ENCODE data around the gene SARM1.
"Not testable (repeated sequence)": the region's sequence is repeated elsewhere in the genome, so short reads cannot be mapped to it uniquely, and the experiment has no call there.

The SARM1 gene

GRCh38 chr17:28397275-28397674 lies 25.8 kb downstream of the SARM1 start:
- no peak for DNase-seq

- no peak for DNase-seq
These were observed 26.3 kb downstream of the SARM1 start for GRCh38 chr17:28397687-28398279.

- DNase-seq, result no peak
These were observed 26.9 kb downstream of the SARM1 start for GRCh38 chr17:28398280-28398981.

- DNase-seq, result no peak
These were observed 28.3 kb downstream of the SARM1 start for GRCh38 chr17:28399808-28400207.

GRCh38 chr17:28402224-28402630 lies 30.7 kb downstream of the SARM1 start:
- no peak for DNase-seq

- no peak for DNase-seq
These were observed 31.4 kb downstream of the SARM1 start for GRCh38 chr17:28402844-28403243.

GRCh38 chr17:28404007-28404406 lies 32.5 kb downstream of the SARM1 start:
- DNase-seq, result no peak

- DNase-seq, result no peak
These were observed 32.9 kb downstream of the SARM1 start for GRCh38 chr17:28404461-28404811.

- DNase-seq, result no peak
These were observed 33.5 kb downstream of the SARM1 start for GRCh38 chr17:28404812-28405570.

GRCh38 chr17:28405632-28406472 lies 34.4 kb downstream of the SARM1 start, which contains the start of gene SLC46A1:
Gene SLC46A1, minus strand, starts transcription at chr17:28406212. Its CDS starts 98 bp downstream, at chr17:28406114.
- peak; percentile 32 to 40 for DNase-seq

- no peak for DNase-seq
These were observed 35.0 kb downstream of the SARM1 start for GRCh38 chr17:28406473-28406814.

GRCh38 chr17:28407130-28407973 lies 35.9 kb downstream of the SARM1 start:
- DNase-seq, result no peak

- no peak for DNase-seq
These were observed 36.4 kb downstream of the SARM1 start for GRCh38 chr17:28407974-28408306.

GRCh38 chr17:28412099-28412498 lies 40.6 kb downstream of the SARM1 start:
- no peak for DNase-seq

- no peak for DNase-seq
These were observed 42.3 kb downstream of the SARM1 start for GRCh38 chr17:28413804-28414203.

GRCh38 chr17:28415886-28416285 lies 44.4 kb downstream of the SARM1 start:
- DNase-seq, result no peak

- peak; percentile 49 to 61 for DNase-seq
These were observed 45.3 kb downstream of the SARM1 start for GRCh38 chr17:28416703-28417311.

- no peak for DNase-seq
These were observed 50.4 kb downstream of the SARM1 start for GRCh38 chr17:28421787-28422305.

GRCh38 chr17:28425206-28425605 lies 53.7 kb downstream of the SARM1 start:
- DNase-seq, result no peak

- DNase-seq, result no peak
These were observed 54.6 kb downstream of the SARM1 start for GRCh38 chr17:28426081-28426519.

- DNase-seq, result no peak
These were observed 55.9 kb downstream of the SARM1 start for GRCh38 chr17:28427371-28427770.

- DNase-seq, result not testable (repeated sequence)
These were observed 56.5 kb downstream of the SARM1 start for GRCh38 chr17:28427982-28428381.
